ENCODE results near the gene ZNF275.

The ZNF275 gene

DNA sequence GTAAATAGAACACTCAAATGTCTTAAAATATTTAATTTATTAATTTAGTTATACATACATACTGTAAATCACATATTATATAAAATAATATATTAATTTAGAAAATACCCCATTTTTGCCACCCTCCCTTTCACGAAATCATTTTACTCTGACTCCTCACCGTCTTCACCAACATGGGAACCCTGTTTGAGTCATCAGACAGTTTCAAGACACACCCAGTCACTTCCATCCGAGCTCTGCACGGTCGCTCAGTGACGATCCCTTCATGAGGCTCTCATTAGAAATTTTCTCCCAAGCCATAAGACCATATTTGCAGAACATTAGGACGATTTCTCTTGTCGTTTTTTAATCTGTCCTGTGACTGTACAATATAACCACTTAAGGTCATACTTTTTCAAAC lies 14.5 kb downstream of the ZNF275 start:
- no peak for DNase-seq (ENCODE audit: extremely low read depth, low read depth)
- TF ChIP-seq, protein P1, sequence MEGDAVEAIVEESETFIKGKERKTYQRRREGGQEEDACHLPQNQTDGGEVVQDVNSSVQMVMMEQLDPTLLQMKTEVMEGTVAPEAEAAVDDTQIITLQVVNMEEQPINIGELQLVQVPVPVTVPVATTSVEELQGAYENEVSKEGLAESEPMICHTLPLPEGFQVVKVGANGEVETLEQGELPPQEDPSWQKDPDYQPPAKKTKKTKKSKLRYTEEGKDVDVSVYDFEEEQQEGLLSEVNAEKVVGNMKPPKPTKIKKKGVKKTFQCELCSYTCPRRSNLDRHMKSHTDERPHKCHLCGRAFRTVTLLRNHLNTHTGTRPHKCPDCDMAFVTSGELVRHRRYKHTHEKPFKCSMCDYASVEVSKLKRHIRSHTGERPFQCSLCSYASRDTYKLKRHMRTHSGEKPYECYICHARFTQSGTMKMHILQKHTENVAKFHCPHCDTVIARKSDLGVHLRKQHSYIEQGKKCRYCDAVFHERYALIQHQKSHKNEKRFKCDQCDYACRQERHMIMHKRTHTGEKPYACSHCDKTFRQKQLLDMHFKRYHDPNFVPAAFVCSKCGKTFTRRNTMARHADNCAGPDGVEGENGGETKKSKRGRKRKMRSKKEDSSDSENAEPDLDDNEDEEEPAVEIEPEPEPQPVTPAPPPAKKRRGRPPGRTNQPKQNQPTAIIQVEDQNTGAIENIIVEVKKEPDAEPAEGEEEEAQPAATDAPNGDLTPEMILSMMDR (IDR thresholded peaks at IDR 0.05; ENCODE audit: low read depth, low read length), result no peak

DNA sequence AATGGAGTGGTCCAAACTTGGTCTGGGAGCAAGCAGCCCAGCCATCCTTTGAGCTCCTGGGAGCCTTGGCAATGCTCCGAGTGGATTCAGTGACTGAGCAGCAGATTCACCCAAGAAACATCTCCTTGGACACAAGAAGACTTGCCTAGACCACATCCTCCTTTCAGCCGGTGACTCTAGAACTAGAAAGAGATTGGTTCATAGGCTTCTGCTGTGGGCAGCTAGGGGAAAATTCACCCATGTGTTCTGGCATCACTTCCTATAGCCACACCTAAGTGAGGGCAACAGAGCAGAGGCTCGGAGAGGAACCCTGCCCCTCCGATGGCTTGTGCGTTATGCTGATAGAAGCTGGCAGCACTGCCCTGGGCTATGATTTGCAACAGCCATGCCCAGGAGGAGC lies 16.0 kb downstream of the ZNF275 start:
- TF ChIP-seq, protein P1 (IDR thresholded peaks at IDR 0.05; ENCODE audit: low read depth, low read length), result no peak
- DNase-seq (ENCODE audit: extremely low read depth, low read depth), result no peak

GRCh38 chrX:153351981-153352380 lies 18.0 kb downstream of the ZNF275 start:
- TF ChIP-seq, protein P1 (IDR thresholded peaks at IDR 0.05; ENCODE audit: low read depth, low read length), result no peak
- no peak for DNase-seq (ENCODE audit: extremely low read depth, low read depth)

DNA sequence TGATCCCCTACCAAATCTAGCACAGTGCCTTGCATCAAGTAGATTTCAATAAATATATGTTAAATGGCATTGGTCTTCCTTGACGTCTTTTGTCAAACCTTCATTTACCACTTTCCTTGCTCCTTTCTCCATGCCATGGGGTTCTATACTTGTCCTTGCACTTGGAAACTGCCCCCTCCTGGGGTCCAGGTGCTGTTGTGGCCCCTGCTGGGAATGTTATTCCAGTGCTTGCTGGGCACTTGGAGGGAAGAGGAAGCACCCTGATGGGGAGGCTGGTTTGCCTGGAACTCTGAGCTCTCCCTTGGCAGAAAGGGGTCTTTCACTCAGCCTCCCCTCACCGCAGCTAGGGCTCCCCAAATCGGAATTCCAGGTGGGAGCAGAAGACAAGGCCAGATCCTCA lies 18.9 kb downstream of the ZNF275 start:
- DNase-seq (ENCODE audit: extremely low read depth, low read depth), result no peak

DNA sequence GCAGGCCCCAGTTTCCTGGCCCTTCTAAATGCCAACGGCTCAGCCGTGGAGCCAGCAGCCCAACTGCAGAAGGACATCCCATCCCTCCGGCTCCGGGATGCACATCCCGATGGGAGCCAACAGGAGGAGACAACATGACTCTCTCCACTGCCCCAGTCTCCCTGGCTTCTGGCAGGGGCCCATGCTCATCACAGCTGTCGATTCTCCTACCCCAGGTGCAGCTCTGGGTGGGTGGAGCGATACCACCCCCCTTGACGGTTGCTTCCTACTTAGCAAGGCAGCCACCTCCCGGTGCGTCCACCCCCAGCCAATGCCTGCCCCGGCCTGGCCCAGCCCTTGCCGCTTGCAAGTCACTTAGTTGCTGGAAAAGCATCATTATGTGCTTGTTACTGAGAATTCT lies 19.5 kb downstream of the ZNF275 start:
- TF ChIP-seq, protein P1 (IDR thresholded peaks at IDR 0.05; ENCODE audit: low read depth, low read length), result no peak
- no peak for DNase-seq (ENCODE audit: extremely low read depth, low read depth)

More for the DNA sequence above, 18.9 kb downstream of the ZNF275 start:
- TF ChIP-seq, protein P1 (IDR thresholded peaks at IDR 0.05; ENCODE audit: low read depth, low read length), result no peak

DNA sequence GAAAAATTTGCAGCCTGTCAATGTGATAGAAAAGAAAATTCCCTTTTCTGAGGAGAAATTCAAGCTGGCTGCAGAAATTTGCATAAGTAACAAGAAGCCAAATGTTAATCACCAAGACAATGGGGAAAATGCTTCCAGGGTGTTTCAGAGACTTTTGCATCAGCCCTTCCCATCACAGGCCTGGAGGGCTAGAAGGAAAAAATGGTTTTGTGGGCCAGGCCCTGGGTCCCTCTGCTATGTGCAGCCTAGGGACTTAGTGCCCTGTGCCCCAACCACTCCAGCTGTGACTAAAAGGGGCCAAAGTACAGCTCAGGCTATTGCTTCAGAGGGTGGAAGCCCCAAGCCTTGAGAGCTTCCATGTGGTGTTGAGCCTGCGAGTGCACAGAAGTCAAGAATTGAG lies 23.9 kb downstream of the ZNF275 start:
- TF ChIP-seq, protein P1 (IDR thresholded peaks at IDR 0.05; ENCODE audit: low read depth, low read length), result no peak
- DNase-seq (ENCODE audit: extremely low read depth, low read depth), result no peak

DNA sequence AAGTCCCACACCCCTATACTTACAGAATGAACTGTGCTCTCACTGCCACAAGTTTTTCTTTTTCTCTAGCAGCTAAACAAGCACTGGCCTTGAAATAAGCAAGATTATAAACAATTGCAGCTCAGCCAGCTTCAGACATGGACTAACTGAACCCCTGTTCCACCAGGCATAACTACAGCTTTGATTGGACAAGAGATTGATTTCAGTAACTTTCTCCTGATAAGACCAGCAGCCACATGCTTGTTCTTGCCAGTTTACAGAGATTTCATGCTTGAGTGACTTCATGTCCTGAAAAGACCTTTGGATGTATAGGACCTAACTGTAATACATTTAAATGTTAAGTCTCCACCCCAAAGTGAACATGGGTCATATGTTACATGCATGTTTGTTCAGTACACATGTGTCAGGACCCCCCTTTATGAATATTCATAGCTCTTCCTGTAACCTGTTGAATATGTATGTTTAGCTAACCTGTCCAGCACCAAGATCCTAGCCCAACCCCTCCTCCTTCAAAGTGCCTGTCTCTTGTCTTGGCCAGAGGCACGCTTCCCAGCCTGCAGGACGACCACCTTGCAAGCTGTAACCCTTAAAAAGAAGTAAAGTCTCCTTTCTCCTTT lies 27.9 kb downstream of the ZNF275 start:
- no peak for DNase-seq (ENCODE audit: extremely low read depth, low read depth)
- TF ChIP-seq, protein P1 (IDR thresholded peaks at IDR 0.05; ENCODE audit: low read depth, low read length), result no peak

All from AG09319 (cell line).